ENCODE results near the gene ASAP2.

- TF ChIP-seq CTCF (IDR thresholded peaks at IDR 0.05; ENCODE audit: borderline replicate concordance, extremely low read depth, low read length, poor library complexity, severe bottlenecking) (no peak), EZH2 (IDR thresholded peaks at IDR 0.05; ENCODE audit: borderline replicate concordance, low read depth, low read length, severe bottlenecking) (no peak)
Observed at GRCh38 chr2:9346885-9347284, 140.3 kb downstream of the ASAP2 start.
